KMS-11 (cell line): ENCODE results near the gene MNT.

Experiments used
- H2AFZ ChIP-seq: fragments of 200-600 bp; sonication (generic); 2 replicates; pipeline ENCODE4 v1.6.1; 2016; ENCODE audit warnings: antibody characterized with exemption, mixed run types, low read depth
- H3K27ac ChIP-seq: fragments of 200-600 bp; sonication (generic); 2 replicates; pipeline ENCODE4 v1.6.1; 2016; ENCODE audit warnings: mild to moderate bottlenecking, mixed run types
- H3K27me3 ChIP-seq: fragments of 200-600 bp; sonication (generic); 2 replicates; pipeline ENCODE4 v1.6.1; 2017; ENCODE audit warnings: mild to moderate bottlenecking, low read depth, mixed run types, moderate library complexity; ENCODE audit not compliant: insufficient read depth
- H3K36me3 ChIP-seq: fragments of 200-600 bp; sonication (generic); 2 replicates; pipeline ENCODE4 v1.6.1; 2017; ENCODE audit warnings: mild to moderate bottlenecking, mixed run types; ENCODE audit not compliant: insufficient read depth
- H3K4me1 ChIP-seq: fragments of 200-600 bp; sonication (generic); 2 replicates; pipeline ENCODE4 v1.6.1; 2016; ENCODE audit warnings: mild to moderate bottlenecking, low read depth, mixed run types; ENCODE audit not compliant: poor library complexity, severe bottlenecking
- H3K4me2 ChIP-seq: fragments of 200-600 bp; sonication (generic); 2 replicates; pipeline ENCODE4 v1.7.0; 2016; ENCODE audit warnings: mild to moderate bottlenecking, mixed run types
- H3K4me3 ChIP-seq: fragments of 200-600 bp; sonication (generic); IDR thresholded peaks from 2 replicates; pipeline ENCODE4 v1.6.1; 2017; ENCODE audit warnings: low read depth, low read length, mixed read lengths; ENCODE audit not compliant: insufficient read depth
- H3K79me2 ChIP-seq: fragments of 200-600 bp; sonication (generic); 2 replicates; pipeline ENCODE4 v1.6.1; 2016; ENCODE audit warnings: low read depth, mixed run types; ENCODE audit not compliant: insufficient read depth
- H3K9ac ChIP-seq: fragments of 200-600 bp; sonication (generic); 2 replicates; pipeline ENCODE4 v1.6.1; 2016; ENCODE audit warnings: mild to moderate bottlenecking, mixed run types
- H4K20me1 ChIP-seq: fragments of 200-600 bp; sonication (generic); 2 replicates; pipeline ENCODE4 v1.6.1; 2016; ENCODE audit warnings: mild to moderate bottlenecking, mixed run types; ENCODE audit not compliant: insufficient read depth
- CTCF ChIP-seq: fragments of 200-600 bp; sonication (generic); conservative IDR thresholded peaks from 2 replicates; pipeline ENCODE4 v1.6.1; 2017; ENCODE audit warnings: low read depth, mild to moderate bottlenecking, antibody characterized with exemption, low read length, moderate library complexity, mixed read lengths

The MNT gene

GRCh38 chr17:2364763-2365116 lies 36.1 kb downstream of the MNT start:
- no peaks in the 10 kb centered on the region for H3K36me3 ChIP-seq
- no peak overlapping the region for H3K4me3 ChIP-seq
- H3K4me2 ChIP-seq = no peak overlapping the region
- TF ChIP-seq CTCF = no peak
- H3K79me2 ChIP-seq = no peaks in the 10 kb centered on the region
- H3K27ac ChIP-seq = no peak overlapping the region
- H3K27me3 ChIP-seq = no peaks in the 10 kb centered on the region
- no peaks in the 10 kb centered on the region for H4K20me1 ChIP-seq
- H2AFZ ChIP-seq = no peak overlapping the region
- no peaks in the 10 kb centered on the region for H3K4me1 ChIP-seq
- no peak overlapping the region for H3K9ac ChIP-seq

DNA sequence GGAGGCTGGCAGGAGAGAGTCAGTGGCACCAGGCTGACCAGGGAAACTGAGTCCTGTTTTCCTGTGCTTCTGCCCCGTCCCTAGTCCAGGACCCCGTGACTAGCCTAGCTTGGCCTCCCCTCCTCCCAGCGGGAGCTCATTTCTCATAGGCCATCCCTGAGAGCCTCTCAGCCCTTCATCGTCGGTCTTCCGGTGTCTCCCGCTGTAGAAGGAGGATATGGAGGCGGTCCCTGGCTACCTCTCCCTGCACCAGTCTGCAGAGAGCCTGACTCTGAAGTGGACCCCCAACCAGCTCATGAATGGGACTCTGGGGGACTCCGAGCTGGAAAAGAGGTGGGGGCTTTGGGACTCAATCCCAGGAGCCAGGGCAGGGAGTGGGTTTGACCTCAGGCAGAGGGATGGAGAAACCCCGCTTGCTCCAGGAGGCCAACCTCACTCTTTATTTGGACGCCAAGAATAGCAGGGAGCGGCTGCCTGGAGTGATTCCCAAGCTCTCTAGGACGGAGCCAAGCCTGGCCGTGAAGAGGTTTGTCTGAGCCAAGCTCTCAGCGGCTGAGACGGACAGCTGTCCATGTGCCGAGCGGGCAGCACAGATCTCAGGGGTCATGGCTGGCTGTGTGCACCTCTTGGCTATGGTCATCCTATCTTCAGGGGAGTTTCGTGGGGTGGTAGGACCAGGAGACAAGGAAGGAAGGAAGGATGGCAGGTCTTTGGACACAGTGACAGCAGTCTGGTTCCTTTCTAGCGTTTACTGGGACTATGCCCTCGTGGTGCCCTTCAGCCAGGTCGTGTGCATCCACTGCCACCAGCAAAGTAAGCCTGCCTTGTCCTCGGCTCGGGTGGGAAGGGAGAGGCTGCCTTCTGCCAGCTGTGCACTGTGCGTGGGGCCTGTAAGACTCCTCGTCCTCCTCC lies 36.8 kb downstream of the MNT start:
- Histone ChIP-seq H3K9ac (no peak overlapping the region), H3K79me2 (no peaks in the 10 kb centered on the region), H3K27me3 (no peaks in the 10 kb centered on the region), H3K4me2 (no peak overlapping the region), H2AFZ (no peak overlapping the region), H3K27ac (no peak overlapping the region), H4K20me1 (no peaks in the 10 kb centered on the region), H3K4me3 (no peak overlapping the region), H3K4me1 (no peaks in the 10 kb centered on the region), H3K36me3 (no peaks in the 10 kb centered on the region)
- TF ChIP-seq CTCF = no peak

DNA sequence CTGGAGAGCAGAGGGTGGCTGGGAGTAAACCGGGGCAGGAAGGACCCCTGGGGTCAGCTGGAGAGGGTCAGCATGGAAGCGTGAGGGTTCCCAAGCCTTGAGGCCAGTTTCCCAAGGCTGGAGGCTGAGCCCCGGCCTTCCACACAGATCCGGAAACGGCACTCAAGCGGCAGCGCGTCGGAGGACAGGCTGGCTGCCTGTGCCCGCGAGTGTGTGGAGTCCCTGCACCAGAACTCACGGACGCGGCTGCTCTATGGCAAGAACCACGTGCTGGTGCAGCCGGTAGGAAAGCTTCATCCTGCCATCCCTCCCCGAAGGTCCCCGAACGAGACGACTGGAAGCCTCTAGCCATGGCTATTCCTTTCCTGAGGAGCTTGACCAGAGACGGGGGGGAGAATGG lies 37.5 kb downstream of the MNT start:
- Histone ChIP-seq H3K79me2 (no peaks in the 10 kb centered on the region), H4K20me1 (no peaks in the 10 kb centered on the region), H2AFZ (no peak overlapping the region), H3K27me3 (no peaks in the 10 kb centered on the region), H3K36me3 (no peaks in the 10 kb centered on the region), H3K4me3 (no peak overlapping the region), H3K9ac (no peak overlapping the region), H3K4me2 (no peak overlapping the region), H3K27ac (no peak overlapping the region), H3K4me1 (no peaks in the 10 kb centered on the region)
- no peak for TF ChIP-seq CTCF

GRCh38 chr17:2362881-2363280 lies 38.0 kb downstream of the MNT start:
- H3K4me1 ChIP-seq = no peaks in the 10 kb centered on the region
- no peak overlapping the region for H3K27ac ChIP-seq
- no peaks in the 10 kb centered on the region for H3K27me3 ChIP-seq
- no peak overlapping the region for H3K9ac ChIP-seq
- H2AFZ ChIP-seq = no peak overlapping the region
- H3K36me3 ChIP-seq = no peaks in the 10 kb centered on the region
- H3K4me3 ChIP-seq = no peak overlapping the region
- no peak for TF ChIP-seq CTCF
- H4K20me1 ChIP-seq = no peaks in the 10 kb centered on the region
- H3K4me2 ChIP-seq = no peak overlapping the region
- no peaks in the 10 kb centered on the region for H3K79me2 ChIP-seq
